NT2/D1 (cell line): ENCODE measurements around the gene CFAP410.

Source experiments
- SUZ12 ChIP-seq: IDR thresholded peaks from 2 replicates; pipeline ENCODE4 v1.6.1; 2011; ENCODE audit not compliant: insufficient read length, insufficient read depth; ENCODE audit errors: extremely low read depth
- YY1 ChIP-seq: IDR thresholded peaks from 2 replicates; pipeline ENCODE4 v1.6.1; 2011; ENCODE audit not compliant: insufficient read length, insufficient read depth
- ZNF274 ChIP-seq: IDR thresholded peaks from 2 replicates; pipeline ENCODE4 v1.6.1; 2011; ENCODE audit warnings: mild to moderate bottlenecking, low read depth, low read length

- TF ChIP-seq ZNF274 = no peak
- no peak for TF ChIP-seq YY1
- no peak for TF ChIP-seq SUZ12
Measured at GRCh38 chr21:44325386-44326271, 13.6 kb downstream of the CFAP410 start.
